DOHH2 (cell line): ENCODE results near the gene BHLHE40.
A peak's percentile ranks its signal among the peaks of the same experiment; 100 is the strongest.

ENCODE experiments used
- H3F3A ChIP-seq: fragments of 200-600 bp; sonication (generic), shearing (Covaris generic); 2 replicates; pipeline ENCODE4 v1.6.0; 2016; ENCODE audit warnings: antibody characterized with exemption, mild to moderate bottlenecking; ENCODE audit not compliant: control insufficient read depth, insufficient read depth
- H3K27ac ChIP-seq: fragments of 200-600 bp; sonication (generic); 2 replicates; pipeline ENCODE4 v1.5.1; 2014; ENCODE audit warnings: low read depth, mild to moderate bottlenecking, low read length, moderate library complexity
- H3K27me3 ChIP-seq: fragments of 200-600 bp; sonication (generic); 2 replicates; pipeline ENCODE4 v1.6.1; 2014; ENCODE audit warnings: mild to moderate bottlenecking, low read length, mixed read lengths; ENCODE audit not compliant: control insufficient read depth
- H3K36me3 ChIP-seq: fragments of 200-600 bp; sonication (generic); 2 replicates; pipeline ENCODE4 v1.6.1; 2014; ENCODE audit warnings: mild to moderate bottlenecking, low read length, moderate library complexity, mixed read lengths; ENCODE audit not compliant: control insufficient read depth
- H3K4me1 ChIP-seq: fragments of 200-600 bp; sonication (generic); 2 replicates; pipeline ENCODE4 v1.6.1; 2014; ENCODE audit warnings: mild to moderate bottlenecking, low read length, mixed read lengths; ENCODE audit not compliant: control insufficient read depth
- H3K4me2 ChIP-seq: fragments of 200-600 bp; sonication (generic); 2 replicates; pipeline ENCODE4 v1.6.0; 2014; ENCODE audit warnings: mild to moderate bottlenecking, low read length, moderate library complexity
- H3K4me3 ChIP-seq: fragments of 200-600 bp; sonication (generic); 2 replicates; pipeline ENCODE4 v1.5.1; 2014; ENCODE audit warnings: mild to moderate bottlenecking, low read length, mixed read lengths
- H3K79me2 ChIP-seq: fragments of 200-600 bp; sonication (generic); 2 replicates; pipeline ENCODE4 v1.6.1; 2014; ENCODE audit warnings: mild to moderate bottlenecking, low read length, mixed read lengths; ENCODE audit not compliant: control insufficient read depth
- H3K9me2 ChIP-seq: fragments of 200-600 bp; sonication (generic); replicated peaks from 2 replicates; pipeline ENCODE4 v1.6.1; 2014; ENCODE audit warnings: mild to moderate bottlenecking, low read length, mixed read lengths; ENCODE audit not compliant: control insufficient read depth
- H3K9me3 ChIP-seq: fragments of 200-600 bp; sonication (generic); 2 replicates; pipeline ENCODE4 v1.6.1; 2014; ENCODE audit warnings: antibody characterized with exemption, low read length, mixed read lengths; ENCODE audit not compliant: control insufficient read depth, insufficient read depth
- H4K20me1 ChIP-seq: fragments of 200-600 bp; sonication (generic); 2 replicates; pipeline ENCODE4 v1.6.0; 2014; ENCODE audit warnings: low read depth, mild to moderate bottlenecking, antibody characterized with exemption, low read length, moderate library complexity; ENCODE audit not compliant: control insufficient read depth, insufficient read depth
- CTCF ChIP-seq: fragments of 200-600 bp; sonication (generic); IDR thresholded peaks from one replicate; pipeline ENCODE4 v1.5.1; 2014; ENCODE audit warnings: antibody characterized with exemption, mild to moderate bottlenecking, low read depth, low read length; ENCODE audit not compliant: poor library complexity, severe bottlenecking
- EZH2phosphoT487 ChIP-seq: fragments of 200-600 bp; sonication (generic); IDR thresholded peaks from 2 replicates; pipeline ENCODE4 v1.6.1; 2017; ENCODE audit warnings: borderline replicate concordance, mild to moderate bottlenecking, antibody characterized with exemption, low read length, moderate library complexity, mixed read lengths

The BHLHE40 gene

GRCh38 chr3:4986175-4986781 is 7.0 kb downstream of the BHLHE40 start:
- Histone ChIP-seq H3K79me2 (no peaks in the 10 kb centered on the region), H3K4me3 (peak overlapping the region; percentile 65), H3K4me1 (peaks cover 36% of the 10 kb centered on the region)

GRCh38 chr3:4986782-4987537 is 7.7 kb downstream of the BHLHE40 start:
- Histone ChIP-seq H3K4me1 (peaks cover 29% of the 10 kb centered on the region), H4K20me1 (0 out of 2 replicates have a peak, but pooled peaks cover 4% of the 10 kb centered on the region), H3K36me3 (peaks cover 6% of the 10 kb centered on the region; the same call in 1 of the 2 replicates), H3K4me2 (peak overlapping the region; percentile 87), H3F3A (peaks cover 10% of the 10 kb centered on the region), H3K79me2 (no peaks in the 10 kb centered on the region), H3K4me3 (peak overlapping the region; percentile 65), H3K9me3 (no peaks in the 10 kb centered on the region), H3K9me2 (no peaks in the 10 kb centered on the region), H3K27me3 (peaks cover 63% of the 10 kb centered on the region), H3K27ac (no peak overlapping the region)
- TF ChIP-seq EZH2phosphoT487: peak; percentile 46
- TF ChIP-seq CTCF: no peak

More at GRCh38 chr3:4986175-4986781, 7.0 kb downstream of the BHLHE40 start:
- Histone ChIP-seq H3K9me2 (no peaks in the 10 kb centered on the region), H3K9me3 (no peaks in the 10 kb centered on the region), H3K36me3 (peaks cover 10% of the 10 kb centered on the region; the same call in 1 of the 2 replicates), H3K27ac (no peak overlapping the region), H4K20me1 (0 out of 2 replicates have a peak, but pooled peaks cover 6% of the 10 kb centered on the region), H3F3A (peaks cover 11% of the 10 kb centered on the region), H3K27me3 (peaks cover 70% of the 10 kb centered on the region), H3K4me2 (peak overlapping the region; percentile 87)
- TF ChIP-seq EZH2phosphoT487: peak; percentile 49; the same call in 1 of the 2 replicates
- no peak for TF ChIP-seq CTCF

DNA sequence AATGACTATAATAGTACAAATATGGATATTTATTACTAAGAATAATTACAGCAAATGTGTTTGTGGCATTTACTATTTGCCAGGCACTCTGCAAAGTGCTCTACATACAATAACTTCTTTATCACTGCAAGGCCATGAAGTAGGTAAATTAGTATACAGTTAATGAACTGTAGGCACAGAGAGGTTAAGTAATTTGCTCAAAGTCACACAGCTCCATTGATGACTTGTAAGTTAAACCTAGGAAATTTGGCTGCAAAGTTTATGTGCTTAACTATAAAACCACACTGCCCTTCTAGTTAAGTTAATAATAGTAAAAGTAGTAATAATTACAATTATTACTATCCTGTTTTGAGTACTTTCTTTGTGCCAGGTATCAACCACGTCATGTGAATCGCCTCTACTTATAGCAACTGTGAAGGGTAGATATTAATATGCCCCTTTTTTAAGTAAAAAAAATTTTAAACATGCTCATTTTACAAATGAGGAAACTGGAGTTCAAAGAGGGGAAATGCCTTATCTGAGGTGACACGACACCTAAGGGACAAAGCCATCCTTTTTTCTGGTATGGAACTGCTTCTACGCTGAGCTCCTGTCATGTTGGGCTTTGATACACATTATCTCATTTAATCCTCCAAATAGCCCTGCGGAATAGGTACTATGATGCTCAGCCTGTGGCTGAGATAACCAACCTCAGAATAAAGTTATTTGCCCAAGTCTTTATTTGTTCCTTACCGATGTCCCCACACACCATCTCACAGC is 8.5 kb downstream of the BHLHE40 start:
- H3K27me3 ChIP-seq: peaks cover 57% of the 10 kb centered on the region
- H3K36me3 ChIP-seq: peaks cover 3% of the 10 kb centered on the region; the same call in 1 of the 2 replicates
- H3K4me1 ChIP-seq: peaks cover 27% of the 10 kb centered on the region
- 0 out of 2 replicates have a peak, but pooled peaks cover 4% of the 10 kb centered on the region for H4K20me1 ChIP-seq
- H3F3A ChIP-seq: peaks cover 10% of the 10 kb centered on the region
- no peak for TF ChIP-seq CTCF
- no peak for TF ChIP-seq EZH2phosphoT487
- H3K9me3 ChIP-seq: no peaks in the 10 kb centered on the region
- no peak overlapping the region for H3K27ac ChIP-seq
- no peaks in the 10 kb centered on the region for H3K79me2 ChIP-seq
- H3K9me2 ChIP-seq: no peaks in the 10 kb centered on the region
- H3K4me3 ChIP-seq: no peak overlapping the region; the same call in 1 of the 2 replicates
- H3K4me2 ChIP-seq: peak overlapping the region; percentile 87
